ENCODE measurements around the gene ERAP2.

Gene ERAP2

DNA sequence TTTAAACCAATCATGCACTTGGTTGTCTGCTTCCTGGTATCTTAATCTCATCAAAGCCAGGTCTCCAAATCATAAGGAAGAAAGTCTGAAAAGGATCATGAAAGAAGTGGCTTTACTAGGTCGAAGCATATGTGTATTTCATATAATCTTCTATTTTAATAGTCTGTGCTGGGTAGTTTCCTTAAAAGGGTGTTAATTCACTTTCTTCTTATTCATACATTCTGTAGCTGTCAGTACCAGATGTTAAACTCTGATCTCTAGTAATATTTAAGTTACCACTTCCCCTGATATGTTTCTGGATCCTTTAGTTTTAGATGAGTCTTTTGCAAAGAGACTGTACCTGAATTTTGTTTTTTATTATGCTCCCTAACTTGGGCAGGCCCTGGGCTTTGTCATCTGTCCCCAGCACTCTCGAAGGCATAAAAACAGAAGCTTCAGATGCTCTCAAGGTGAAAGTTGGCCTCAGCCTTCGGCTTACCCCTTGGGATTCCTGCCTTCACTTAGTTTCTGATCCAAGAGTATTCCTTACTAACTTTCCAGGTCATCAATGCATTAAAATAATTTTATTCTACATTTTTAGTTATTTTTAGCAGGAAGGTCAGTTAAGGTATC, 44.5 kb downstream of the ERAP2 start:
- no peak overlapping the region for H3K4me3 ChIP-seq (ENCODE audit: low read length)
- TF ChIP-seq, protein P1, sequence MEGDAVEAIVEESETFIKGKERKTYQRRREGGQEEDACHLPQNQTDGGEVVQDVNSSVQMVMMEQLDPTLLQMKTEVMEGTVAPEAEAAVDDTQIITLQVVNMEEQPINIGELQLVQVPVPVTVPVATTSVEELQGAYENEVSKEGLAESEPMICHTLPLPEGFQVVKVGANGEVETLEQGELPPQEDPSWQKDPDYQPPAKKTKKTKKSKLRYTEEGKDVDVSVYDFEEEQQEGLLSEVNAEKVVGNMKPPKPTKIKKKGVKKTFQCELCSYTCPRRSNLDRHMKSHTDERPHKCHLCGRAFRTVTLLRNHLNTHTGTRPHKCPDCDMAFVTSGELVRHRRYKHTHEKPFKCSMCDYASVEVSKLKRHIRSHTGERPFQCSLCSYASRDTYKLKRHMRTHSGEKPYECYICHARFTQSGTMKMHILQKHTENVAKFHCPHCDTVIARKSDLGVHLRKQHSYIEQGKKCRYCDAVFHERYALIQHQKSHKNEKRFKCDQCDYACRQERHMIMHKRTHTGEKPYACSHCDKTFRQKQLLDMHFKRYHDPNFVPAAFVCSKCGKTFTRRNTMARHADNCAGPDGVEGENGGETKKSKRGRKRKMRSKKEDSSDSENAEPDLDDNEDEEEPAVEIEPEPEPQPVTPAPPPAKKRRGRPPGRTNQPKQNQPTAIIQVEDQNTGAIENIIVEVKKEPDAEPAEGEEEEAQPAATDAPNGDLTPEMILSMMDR (conservative IDR thresholded peaks at IDR 0.05; ENCODE audit: low read depth, low read length), result no peak
- no peak for DNase-seq (ENCODE audit: low read depth)

- no peak overlapping the region for H3K4me3 ChIP-seq (ENCODE audit: low read length)
- DNase-seq (ENCODE audit: low read depth), result no peak
- TF ChIP-seq, protein P1 (conservative IDR thresholded peaks at IDR 0.05; ENCODE audit: low read depth, low read length), result no peak
These were observed 46.4 kb downstream of the ERAP2 start for GRCh38 chr5:96922499-96923244.

DNA sequence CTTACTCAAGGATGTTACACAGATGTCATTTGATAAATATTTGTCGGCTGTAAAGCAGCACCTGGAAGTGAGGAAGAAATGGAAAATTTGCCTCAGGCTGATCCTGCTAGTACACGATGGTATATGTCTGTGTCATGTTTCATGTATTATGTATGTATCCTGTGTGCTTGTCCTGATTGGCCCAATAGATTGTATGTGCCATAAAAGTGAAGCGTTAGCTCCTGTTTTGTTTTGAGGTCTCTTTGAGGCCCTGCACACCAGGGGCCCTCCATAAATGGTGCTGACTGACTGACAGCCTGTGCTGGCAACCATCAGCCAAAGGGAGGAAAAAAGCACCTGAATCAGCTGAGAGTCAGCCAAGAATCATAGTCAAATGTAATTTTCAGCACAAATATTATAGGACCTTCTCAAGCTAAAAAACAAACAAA, 47.7 kb downstream of the ERAP2 start:
- H3K4me3 ChIP-seq (ENCODE audit: low read length), result no peak overlapping the region
- TF ChIP-seq, protein P1 (conservative IDR thresholded peaks at IDR 0.05; ENCODE audit: low read depth, low read length), result no peak
- no peak for DNase-seq (ENCODE audit: low read depth)

DNA sequence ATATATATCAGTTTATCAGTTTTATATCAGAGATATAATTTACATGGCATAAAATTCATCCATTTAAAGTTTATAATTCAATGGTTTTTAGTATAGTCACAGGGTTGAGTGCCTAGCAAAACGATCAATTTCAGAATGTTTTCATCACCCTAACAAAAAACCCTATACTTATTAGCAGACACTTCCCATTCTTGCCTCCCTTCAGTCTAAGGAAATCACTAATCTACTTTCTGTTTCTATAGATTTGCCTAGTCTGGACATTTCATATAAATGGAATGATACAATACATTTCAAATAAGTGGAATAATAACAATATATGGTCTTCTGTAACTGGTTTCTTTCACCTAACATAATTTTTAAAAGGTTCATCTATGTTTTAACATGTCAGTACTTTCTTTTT, 50.0 kb downstream of the ERAP2 start:
- no peak for DNase-seq (ENCODE audit: low read depth)

DNA sequence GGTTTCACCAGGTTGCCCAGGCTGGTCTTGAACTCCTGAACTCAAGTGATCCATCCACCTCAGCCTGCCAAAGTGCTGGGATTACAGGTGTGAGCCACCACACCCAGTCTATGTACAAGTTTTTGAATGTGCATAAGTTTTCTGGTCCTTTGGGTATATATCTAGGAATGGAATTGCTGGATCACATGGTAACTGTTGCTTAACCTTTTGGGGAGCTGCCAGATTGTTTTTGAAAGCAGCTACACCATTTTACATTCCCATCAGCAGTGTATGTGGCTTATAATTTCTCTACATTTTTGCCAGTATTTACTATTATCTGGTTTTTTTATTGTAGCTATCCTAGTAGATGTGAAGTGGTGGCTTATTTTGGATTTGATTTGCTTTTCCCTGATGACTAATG, 50.7 kb downstream of the ERAP2 start:
- H3K4me3 ChIP-seq (ENCODE audit: low read length), result no peak overlapping the region
- no peak for DNase-seq (ENCODE audit: low read depth)
- TF ChIP-seq, protein P1 (conservative IDR thresholded peaks at IDR 0.05; ENCODE audit: low read depth, low read length), result no peak

More for the DNA sequence above, 50.0 kb downstream of the ERAP2 start:
- H3K4me3 ChIP-seq (ENCODE audit: low read length), result no peak overlapping the region
- TF ChIP-seq, protein P1 (conservative IDR thresholded peaks at IDR 0.05; ENCODE audit: low read depth, low read length), result no peak

DNA sequence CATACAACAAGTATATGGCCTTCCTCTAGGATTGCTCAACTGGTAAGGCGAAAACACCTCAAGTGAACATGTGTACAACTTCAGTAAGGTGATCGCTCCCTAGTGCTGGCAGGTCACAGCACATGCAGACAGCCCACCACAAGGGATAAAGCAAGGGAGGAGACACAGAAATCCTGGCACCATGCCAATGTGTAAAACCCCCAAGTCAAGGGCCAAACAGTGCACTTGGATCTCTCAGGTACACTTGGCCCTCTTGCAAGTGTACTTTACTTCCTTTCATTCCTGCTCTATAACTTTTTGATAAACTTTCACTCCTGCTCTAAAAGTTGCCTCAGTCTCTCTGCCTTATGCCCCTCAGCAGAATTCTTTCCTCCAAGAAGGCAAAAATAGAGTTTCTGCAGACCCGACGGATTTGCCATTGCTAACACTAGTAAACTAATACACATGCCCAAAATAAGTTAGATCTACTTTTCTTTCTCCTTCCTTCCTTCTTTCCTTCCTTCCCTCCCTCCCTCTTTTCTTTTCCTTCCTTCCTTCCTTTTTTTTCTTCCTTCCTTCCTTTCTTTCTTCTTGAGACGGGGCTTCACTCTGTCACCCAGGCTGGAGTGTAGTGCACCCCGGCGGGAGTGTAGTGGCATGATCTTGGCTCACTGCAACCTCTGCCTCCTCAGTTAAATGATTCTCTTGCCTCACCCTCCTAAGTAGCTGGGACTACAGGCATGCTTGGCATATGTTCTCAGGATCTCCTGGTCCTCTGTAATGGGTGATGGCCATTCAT, 52.8 kb downstream of the ERAP2 start:
- TF ChIP-seq, protein P1 (conservative IDR thresholded peaks at IDR 0.05; ENCODE audit: low read depth, low read length), result no peak
- DNase-seq (ENCODE audit: low read depth), result no peak
- H3K4me3 ChIP-seq (ENCODE audit: low read length), result no peak overlapping the region
